ENCODE measurements around the gene KIF3A.

DNA sequence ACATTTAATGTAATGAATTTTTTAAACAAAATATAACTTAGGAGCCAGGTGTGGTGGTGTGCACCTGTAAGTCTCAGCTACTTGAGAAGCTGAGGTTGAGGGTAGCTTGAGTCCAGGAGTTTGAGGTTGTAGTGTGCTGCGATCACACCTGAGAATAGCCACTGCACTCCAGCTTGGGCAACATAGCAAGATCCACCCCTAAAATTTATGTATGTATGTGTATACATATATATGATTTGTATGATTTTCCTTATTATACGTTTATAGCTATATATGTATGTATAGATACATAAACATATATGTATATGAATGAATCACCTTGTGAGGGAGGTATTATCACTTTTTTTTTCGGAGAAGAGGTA is 9.2 kb upstream of the KIF3A start:
- TF ChIP-seq, protein P1, sequence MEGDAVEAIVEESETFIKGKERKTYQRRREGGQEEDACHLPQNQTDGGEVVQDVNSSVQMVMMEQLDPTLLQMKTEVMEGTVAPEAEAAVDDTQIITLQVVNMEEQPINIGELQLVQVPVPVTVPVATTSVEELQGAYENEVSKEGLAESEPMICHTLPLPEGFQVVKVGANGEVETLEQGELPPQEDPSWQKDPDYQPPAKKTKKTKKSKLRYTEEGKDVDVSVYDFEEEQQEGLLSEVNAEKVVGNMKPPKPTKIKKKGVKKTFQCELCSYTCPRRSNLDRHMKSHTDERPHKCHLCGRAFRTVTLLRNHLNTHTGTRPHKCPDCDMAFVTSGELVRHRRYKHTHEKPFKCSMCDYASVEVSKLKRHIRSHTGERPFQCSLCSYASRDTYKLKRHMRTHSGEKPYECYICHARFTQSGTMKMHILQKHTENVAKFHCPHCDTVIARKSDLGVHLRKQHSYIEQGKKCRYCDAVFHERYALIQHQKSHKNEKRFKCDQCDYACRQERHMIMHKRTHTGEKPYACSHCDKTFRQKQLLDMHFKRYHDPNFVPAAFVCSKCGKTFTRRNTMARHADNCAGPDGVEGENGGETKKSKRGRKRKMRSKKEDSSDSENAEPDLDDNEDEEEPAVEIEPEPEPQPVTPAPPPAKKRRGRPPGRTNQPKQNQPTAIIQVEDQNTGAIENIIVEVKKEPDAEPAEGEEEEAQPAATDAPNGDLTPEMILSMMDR (IDR thresholded peaks at IDR 0.05), result no peak
- no peak for TF ChIP-seq POLR2A (IDR thresholded peaks at IDR 0.05)
